Activated CD4-positive, alpha-beta T cell treated with anti-CD3 and anti-CD28 coated beads, Interleukin-2, amount 50 U/mL, for 24 hours (primary cell): ENCODE measurements around the gene RNASEH2B.

Source experiments
- DNase-seq, 2 donors: peaks; one replicate each; pipeline ENCODE4 v3.0.0-alpha.2; 2020; ENCODE audit warnings: low read depth in 1 of 2, low spot score in 1 of 2

The RNASEH2B gene

GRCh38 chr13:50909605-50910484 is at the start of gene RNASEH2B:
Gene RNASEH2B, plus strand, starts transcription at chr13:50909791. Its CDS starts 286 bp downstream, at chr13:50910077.
- DNase-seq = peak; percentile 56 to 57

DNA sequence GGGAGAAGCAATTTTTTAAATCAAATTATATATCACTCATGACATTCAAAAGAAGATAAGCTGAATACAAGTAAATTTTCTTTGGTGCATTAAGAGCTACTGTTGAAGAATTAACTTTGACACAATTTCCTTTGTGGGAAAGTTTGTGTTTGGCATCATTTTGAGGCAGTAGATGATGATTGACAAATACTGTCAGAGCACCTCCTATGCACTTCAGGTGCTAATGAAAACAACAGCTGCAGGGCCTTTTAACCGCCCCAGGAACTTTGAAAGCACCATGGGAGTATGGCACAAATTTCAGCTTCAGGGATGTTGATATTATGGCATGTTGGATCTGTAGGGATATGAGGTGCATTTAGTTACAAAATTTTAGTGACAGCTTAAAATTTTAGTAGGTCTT is 45.1 kb upstream of the RNASEH2B start:
- no peak for DNase-seq

GRCh38 chr13:50866817-50867636 is 42.6 kb upstream of the RNASEH2B start:
- no peak for DNase-seq

- DNase-seq = no peak
Measured at GRCh38 chr13:50867637-50867945, 42.0 kb upstream of the RNASEH2B start.

DNA sequence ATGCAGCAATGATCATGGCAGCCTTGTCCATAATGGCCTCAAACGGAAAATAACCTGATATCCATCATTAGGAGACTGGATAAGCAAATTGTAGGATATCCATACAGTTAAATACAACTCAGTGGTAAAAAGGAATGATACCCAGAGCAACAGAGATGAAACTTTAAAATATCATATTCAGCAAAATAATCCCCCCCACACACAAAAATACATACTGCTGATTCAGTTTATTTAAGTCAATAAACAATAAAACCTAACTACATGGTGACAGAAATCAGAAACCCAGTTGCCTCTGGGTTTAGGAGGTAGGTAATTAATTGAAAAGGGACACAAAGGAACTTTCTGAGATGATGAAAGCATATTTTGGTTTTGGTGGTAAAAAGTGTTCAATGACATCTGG is 38.2 kb upstream of the RNASEH2B start:
- DNase-seq = no peak

DNA sequence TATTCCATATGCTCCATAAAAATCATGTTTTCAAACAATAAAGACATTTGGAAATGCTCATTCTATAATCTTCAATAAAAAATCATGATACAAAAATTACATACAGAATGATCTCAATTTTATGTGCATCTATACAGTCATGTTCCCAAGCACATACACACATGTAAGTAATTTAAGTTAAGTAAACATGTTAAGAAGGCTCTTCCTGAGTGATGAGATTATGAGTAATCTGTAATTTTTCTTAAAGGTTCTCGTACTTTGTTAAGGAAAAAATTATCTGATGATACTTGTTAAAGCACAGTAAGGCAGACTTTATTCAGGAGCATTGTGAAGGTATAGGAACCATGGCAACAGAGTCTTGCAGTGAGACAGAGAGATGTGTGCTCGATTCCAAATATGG is 36.1 kb upstream of the RNASEH2B start:
- no peak for DNase-seq

GRCh38 chr13:50873991-50874390 is 35.6 kb upstream of the RNASEH2B start:
- DNase-seq = no peak

DNA sequence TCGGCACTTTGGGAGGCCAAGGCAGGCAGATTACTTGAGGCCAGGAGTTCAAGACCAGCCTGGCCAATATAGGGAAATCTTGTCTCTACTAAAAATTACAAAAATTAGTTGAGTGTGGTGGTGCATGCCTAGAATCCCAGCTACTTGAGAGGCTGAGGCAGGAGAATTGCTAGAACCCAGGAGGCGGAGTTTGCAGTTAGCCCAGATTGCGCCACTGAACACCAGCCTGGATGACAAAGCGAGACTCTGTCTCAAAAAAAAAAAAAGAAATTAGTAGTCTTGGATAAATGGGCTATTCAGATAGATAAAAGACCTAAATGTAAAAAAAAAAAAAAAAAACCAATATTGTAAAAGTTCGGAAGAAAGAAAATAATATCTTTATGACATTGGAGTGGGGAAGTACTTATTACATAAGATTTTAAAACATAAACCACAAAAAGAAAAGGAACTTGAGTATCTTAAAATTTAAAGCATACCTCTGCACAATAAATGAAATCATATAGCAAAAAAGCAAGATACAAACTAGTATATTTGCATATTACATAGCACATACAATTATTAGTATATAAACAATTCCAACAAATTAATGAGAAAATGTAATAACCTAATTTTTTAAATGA is 26.7 kb upstream of the RNASEH2B start:
- no peak for DNase-seq

DNA sequence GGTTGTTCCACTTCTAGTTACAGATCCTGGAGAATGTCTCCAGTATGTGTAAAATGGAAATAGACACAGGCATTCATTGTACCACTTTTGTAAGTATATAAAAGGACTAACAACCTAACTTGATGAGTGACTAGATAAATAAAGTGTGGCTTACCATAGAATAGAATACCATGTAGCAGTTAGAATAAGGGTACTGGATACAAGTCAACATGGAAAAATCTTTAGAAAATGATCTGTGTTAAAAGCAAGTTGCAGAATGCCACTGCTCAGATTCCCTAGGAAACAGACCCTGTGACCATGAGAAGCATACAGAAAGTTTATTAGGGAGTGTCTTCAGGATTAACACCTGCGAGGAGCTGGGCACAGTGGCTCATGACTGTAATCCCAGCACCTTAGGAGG is 25.9 kb upstream of the RNASEH2B start:
- DNase-seq = no peak

GRCh38 chr13:50884265-50884664 is 25.3 kb upstream of the RNASEH2B start:
- no peak for DNase-seq

GRCh38 chr13:50887151-50887550 is 22.4 kb upstream of the RNASEH2B start:
- no peak for DNase-seq

DNA sequence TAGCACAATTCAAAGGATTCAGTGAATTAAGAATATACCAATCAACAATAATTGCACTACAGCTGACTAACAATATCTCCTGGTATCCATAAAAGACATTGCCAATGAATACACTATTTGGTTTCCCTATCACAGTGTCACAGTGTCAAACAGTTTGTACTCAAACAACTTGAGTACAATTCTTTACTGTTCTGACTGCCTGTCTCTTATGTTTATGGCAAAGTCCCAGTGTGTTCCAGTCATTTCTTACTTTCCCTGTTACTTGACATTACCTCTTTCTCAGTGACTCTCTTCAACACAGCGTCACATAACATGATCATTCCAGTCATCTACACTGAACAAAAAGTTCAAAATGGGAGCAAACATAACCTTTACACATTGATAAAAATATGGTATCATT is 21.2 kb upstream of the RNASEH2B start:
- no peak for DNase-seq

DNA sequence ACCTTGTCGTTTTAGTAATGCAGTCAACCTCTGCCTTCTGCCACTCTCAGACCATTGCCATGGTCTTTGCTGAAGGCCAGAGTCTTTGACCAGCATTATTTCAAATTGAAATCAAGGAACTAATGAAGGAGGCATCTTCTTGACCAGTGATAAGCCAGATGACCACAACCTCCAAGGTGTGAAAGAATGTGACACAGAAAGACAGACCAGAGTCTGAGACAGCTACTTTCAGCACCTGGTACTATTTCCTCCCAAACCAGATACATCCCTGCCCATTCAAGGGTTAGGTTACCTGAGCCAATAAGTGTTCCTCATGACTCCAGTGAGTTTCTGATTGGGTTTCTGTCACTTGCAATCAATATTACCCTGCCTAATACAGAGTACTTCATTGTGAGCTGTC is 20.3 kb upstream of the RNASEH2B start:
- DNase-seq = no peak

DNA sequence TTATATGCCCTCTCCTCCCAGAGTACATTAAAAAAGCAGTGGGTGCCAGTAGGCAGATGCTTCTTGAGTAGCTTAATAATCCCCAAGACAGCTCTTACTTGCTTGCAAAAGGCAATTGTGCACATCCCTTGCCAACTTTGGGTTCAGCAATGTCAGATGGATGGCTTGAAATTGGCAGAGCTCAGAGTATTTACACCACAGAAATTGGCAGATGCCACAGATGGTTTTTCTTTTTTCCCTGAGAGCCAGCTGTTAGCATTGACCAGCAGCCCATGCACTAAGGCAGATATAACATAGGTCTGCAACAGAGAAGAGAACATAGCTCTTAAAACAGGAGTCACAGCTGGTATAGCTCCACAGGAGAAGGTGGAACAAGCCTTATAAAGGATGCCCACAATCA is 18.4 kb upstream of the RNASEH2B start:
- no peak for DNase-seq

- DNase-seq = no peak
Measured at GRCh38 chr13:50892210-50892944, 17.2 kb upstream of the RNASEH2B start.

DNA sequence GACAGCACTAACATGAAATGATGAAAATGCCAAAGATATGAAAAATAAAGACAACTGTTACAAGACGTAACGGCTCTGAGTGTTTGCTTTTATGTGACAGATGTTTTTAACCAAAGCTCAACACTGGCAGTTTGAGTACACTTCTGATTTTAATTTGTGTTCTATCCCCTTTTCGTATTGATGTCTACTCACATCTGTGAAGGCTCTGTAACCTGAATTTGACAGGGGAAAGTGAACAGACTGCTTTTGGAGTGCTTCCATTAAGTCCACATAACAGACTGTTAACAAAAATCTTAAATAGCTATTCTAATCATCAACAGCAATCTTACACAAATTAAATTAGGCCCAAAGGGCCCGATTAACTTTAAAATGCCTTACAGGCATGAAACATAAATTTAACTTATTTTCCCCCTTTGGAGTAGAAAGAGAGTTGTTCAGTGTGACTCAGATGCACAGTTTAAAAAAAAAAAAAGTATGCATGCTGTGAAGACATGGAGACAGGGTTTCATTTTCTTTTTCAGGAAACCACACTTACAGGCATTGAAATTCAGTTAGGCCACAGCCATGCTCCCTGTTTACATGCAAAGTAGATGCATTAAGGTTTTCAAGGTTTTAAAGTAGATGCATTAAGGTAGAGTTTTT is 16.3 kb upstream of the RNASEH2B start:
- no peak for DNase-seq

GRCh38 chr13:50894012-50894411 is 15.6 kb upstream of the RNASEH2B start:
- DNase-seq = no peak

- no peak for DNase-seq
Measured at GRCh38 chr13:50894504-50894903, 15.1 kb upstream of the RNASEH2B start.

DNA sequence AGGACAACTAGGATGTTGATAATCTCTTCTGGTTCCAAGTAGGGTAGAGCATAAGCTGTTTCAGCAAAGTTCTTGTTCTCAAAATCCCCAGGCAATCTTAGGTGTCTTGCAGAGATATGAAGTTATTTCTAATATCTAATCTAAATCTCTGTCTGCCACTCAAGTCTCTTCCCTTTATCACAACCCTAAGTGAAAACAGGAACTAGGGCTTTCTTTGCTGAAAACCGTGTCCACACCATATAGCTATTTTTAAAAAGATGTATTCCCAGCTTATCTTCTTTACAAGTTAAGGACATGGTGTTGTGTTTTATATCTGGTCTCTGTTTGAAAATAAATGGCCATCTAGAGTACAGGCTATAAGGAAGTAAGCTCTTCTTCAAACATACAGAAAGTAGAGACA is 11.3 kb upstream of the RNASEH2B start:
- DNase-seq = no peak

GRCh38 chr13:50901701-50902100 is 7.9 kb upstream of the RNASEH2B start:
- no peak for DNase-seq

DNA sequence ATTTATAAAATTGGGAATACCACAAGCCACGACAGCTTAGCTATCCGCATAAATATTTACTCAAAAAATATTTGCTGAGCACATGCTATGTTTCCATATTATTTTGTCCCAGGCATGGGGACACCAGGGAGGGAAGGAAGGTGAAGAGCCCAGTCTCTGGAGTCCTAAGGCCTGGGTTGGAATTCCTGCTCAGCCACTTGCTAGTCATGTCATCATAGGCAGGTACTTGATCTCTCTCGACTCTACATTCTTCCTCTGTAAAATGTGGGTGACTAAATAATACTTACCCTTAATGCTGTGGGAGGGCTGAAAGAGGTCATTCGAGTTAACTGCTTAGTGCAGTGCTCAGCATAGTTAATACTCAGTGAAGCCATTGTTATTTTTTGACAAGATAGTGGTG is 4.3 kb upstream of the RNASEH2B start:
- DNase-seq = no peak
